H1 (cell line): Measurements from ENCODE around the gene TDO2.

Experiments
- CEBPB ChIP-seq: IDR thresholded peaks from 2 replicates; pipeline ENCODE4 v1.6.1; 2012; ENCODE audit warnings: low read depth, low read length
- CTCF ChIP-seq, 3 experiments: IDR thresholded peaks; 1 replicate in 2 of 3; 2 replicates in 1 of 3; pipeline versions ENCODE4 v1.5.1 to v1.6.1; 2011; ENCODE audit warnings: low read length in 3 of 3, mild to moderate bottlenecking in 3 of 3, inconsistent platforms in 2 of 3, low read depth in 1 of 3, moderate library complexity in 1 of 3; ENCODE audit not compliant: insufficient read depth in 1 of 3; ENCODE audit errors: control extremely low read depth in 1 of 3
- EP300 ChIP-seq, 2 experiments: IDR thresholded peaks; 1 replicate in 1 of 2; 2 replicates in 1 of 2; pipeline ENCODE4 v1.6.1; 2011 to 2012; ENCODE audit warnings: low read depth in 2 of 2, low read length in 2 of 2, mild to moderate bottlenecking in 2 of 2, borderline replicate concordance in 1 of 2, inconsistent platforms in 1 of 2, moderate library complexity in 1 of 2
- KDM1A ChIP-seq: fragments of 200-600, 300-600 bp; sonication (generic); IDR thresholded peaks from 2 replicates; pipeline ENCODE4 v1.7.1; 2016; ENCODE audit warnings: mild to moderate bottlenecking, low read length, borderline replicate concordance
- POLR2A ChIP-seq, 2 experiments: IDR thresholded peaks; 1 replicate in 1 of 2; 2 replicates in 1 of 2; pipeline ENCODE4 v1.6.1; 2011; ENCODE audit warnings: low read depth in 2 of 2, low read length in 2 of 2, mild to moderate bottlenecking in 2 of 2; ENCODE audit errors: control extremely low read depth in 1 of 2
- RFX5 ChIP-seq: IDR thresholded peaks from 2 replicates; pipeline ENCODE4 v1.6.1; 2011; ENCODE audit warnings: low read depth, low read length, improper control_type of control experiment, borderline replicate concordance
- RNF2 ChIP-seq: fragments of 200-900, 300-1000 bp; sonication (generic); IDR thresholded peaks from 2 replicates; pipeline ENCODE4 v1.7.1; 2016; ENCODE audit warnings: borderline replicate concordance, low read depth, mild to moderate bottlenecking, antibody characterized with exemption, low read length; ENCODE audit not compliant: poor library complexity, severe bottlenecking; ENCODE audit errors: missing control alignments
- SAP30 ChIP-seq: fragments of 300-600 bp; sonication (generic); IDR thresholded peaks from 2 replicates; pipeline ENCODE4 v1.7.1; 2012; ENCODE audit warnings: low read length, moderate library complexity, mild to moderate bottlenecking, inconsistent platforms; ENCODE audit not compliant: insufficient read depth, insufficient replicate concordance
- SIN3A ChIP-seq, 2 experiments: IDR thresholded peaks in 1 of 2; conservative IDR thresholded peaks in 1 of 2; 2 replicates each; pipeline ENCODE4 v1.6.1; 2011 to 2012; ENCODE audit warnings: low read length in 2 of 2, improper control_type of control experiment in 1 of 2, low read depth in 1 of 2, mild to moderate bottlenecking in 1 of 2
- SUZ12 ChIP-seq: fragments of 200-600 bp; sonication (generic); IDR thresholded peaks from 2 replicates; pipeline ENCODE4 v1.6.1; 2012; ENCODE audit warnings: mild to moderate bottlenecking, inconsistent platforms, low read length, moderate library complexity, mixed read lengths
- YY1 ChIP-seq: IDR thresholded peaks from 2 replicates; pipeline ENCODE4 v1.6.1; 2011; ENCODE audit warnings: low read depth, mild to moderate bottlenecking, low read length

DNA sequence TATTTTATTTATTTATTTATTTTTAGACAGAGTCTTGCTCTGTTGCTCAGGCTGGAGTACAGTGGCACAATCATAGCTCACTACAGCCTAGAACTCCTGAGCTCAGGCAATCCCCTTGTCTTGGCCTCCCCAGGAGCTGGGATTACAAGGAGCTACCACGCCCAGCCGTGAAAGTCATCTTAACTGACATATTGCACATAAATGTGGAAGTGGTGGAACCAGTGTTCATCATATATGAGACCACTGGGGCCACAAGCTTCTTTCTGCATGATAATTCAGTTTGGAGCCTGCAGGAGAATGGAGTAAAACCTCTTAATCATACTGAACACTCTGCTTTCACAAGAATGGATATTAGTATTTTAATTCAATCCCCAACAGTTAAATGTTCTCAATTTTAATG, 62.7 kb downstream of the TDO2 start:
- no peak for TF ChIP-seq YY1
- no peak for TF ChIP-seq KDM1A
- TF ChIP-seq CTCF (IDR thresholded peaks at IDR 0.05; ENCODE audit: control extremely low read depth in 1 of 3, insufficient read depth in 1 of 3, low read depth in 1 of 3, low read length in 3 of 3) = no peak
- no peak for TF ChIP-seq EP300 (IDR thresholded peaks at IDR 0.05; ENCODE audit: borderline replicate concordance in 1 of 2, low read depth in 2 of 2, low read length in 2 of 2)
- no peak for TF ChIP-seq SAP30
- no peak for TF ChIP-seq SIN3A (conservative IDR thresholded peaks at IDR 0.05 in 1 of 2, IDR thresholded peaks at IDR 0.05 in 1 of 2; ENCODE audit: low read depth in 1 of 2, low read length in 2 of 2)
- TF ChIP-seq RNF2 = no peak
- TF ChIP-seq CEBPB = no peak
- TF ChIP-seq POLR2A (IDR thresholded peaks at IDR 0.05; ENCODE audit: control extremely low read depth in 1 of 2, low read depth in 2 of 2, low read length in 2 of 2) = no peak
- TF ChIP-seq RFX5 = no peak
- TF ChIP-seq SUZ12 = no peak
